Testis (tissue), 3 donors: ENCODE measurements around the gene ARF6. TPM values are rescaled to one million over a fixed set of nuclear protein-coding genes. Genes with fewer than 3 reads are reported as not detected.
A peak's percentile ranks its signal among the peaks of the same experiment; 100 is the strongest.

Source experiments
- DNase-seq: peaks from one replicate; pipeline ENCODE4 v3.0.0-alpha.2; 2019
- H3K27ac ChIP-seq, 2 donors: fragments of 200-600 bp; sonication (generic); one replicate each; pipeline ENCODE4 v1.5.1; 2019
- H3K27me3 ChIP-seq: fragments of 200-600 bp; sonication (generic); one replicate; pipeline ENCODE4 v1.5.1; 2019
- H3K36me3 ChIP-seq: fragments of 200-600 bp; sonication (generic); one replicate; pipeline ENCODE4 v1.5.1; 2017; ENCODE audit warnings: low read depth; ENCODE audit errors: missing control alignments
- H3K4me1 ChIP-seq: fragments of 200-600 bp; sonication (generic); one replicate; pipeline ENCODE4 v1.5.1; 2019
- H3K4me3 ChIP-seq, 2 donors: fragments of 200-600 bp; sonication (generic); one replicate each; pipeline ENCODE4 v1.5.1; 2017 to 2019
- H3K9me3 ChIP-seq: fragments of 200-600 bp; sonication (generic); one replicate; pipeline ENCODE4 v1.5.1; 2017
- POLR2A ChIP-seq: fragments of 450-650 bp; IDR thresholded peaks from one replicate; pipeline ENCODE4 v1.6.1; 2017; ENCODE audit warnings: antibody characterized with exemption, mild to moderate bottlenecking, moderate library complexity
- WGBS, 2 donors: methylation state at CpG; one replicate each; pipeline ENCODE4 v1.1.5; 2018; 5-methylcytosine and 5-hydroxymethylcytosine counted together
- intact Hi-C: fragments of 100-400 bp; cut with DNase I; formaldehyde crosslinking; loops from one replicate; pipeline ENCODE4 v1.15.1; 2023; ENCODE audit warnings: low total_unique reads
- polyA plus RNA-seq: library from polyadenylated mRNA; stranded (reverse); fragments of 350-450 nt; fragmentation: Illumina TruSeq; extraction: RNeasy Lipid Tissue Mini Kit (QIAGEN cat#74804); gene quantifications from one replicate; pipeline ENCODE4 v1.2.3, GENCODE V29; 2014; ENCODE audit warnings: low read depth, low replicate concordance; ENCODE audit not compliant: insufficient read depth
- total RNA-seq, 2 donors: library from RNA; depleted of rRNA; stranded (reverse); fragments of >200 nt; gene quantifications; one replicate each; pipeline ENCODE4 v1.2.3, GENCODE V29; 2016
- TF ChIP-seq, protein P1 (sequence below), 3 experiments: fragments of 450-650 bp in 2 of 3; fragments of 200-600 bp in 1 of 3; sonication (generic) in 1 of 3; IDR thresholded peaks; one replicate each; pipeline ENCODE4 v1.5.1; 2016 to 2019; ENCODE audit warnings: antibody characterized with exemption in 3 of 3, mild to moderate bottlenecking in 2 of 3, moderate library complexity in 1 of 3

ARF6 gene
- total and polyA plus RNA-seq, 3 donors from 2014 or later: 41.3 to 51.8 (median 45.2) TPM

- Histone ChIP-seq H3K36me3 (no peaks in the 10 kb centered on the region), H3K27me3 (no peaks in the 10 kb centered on the region), H3K4me3 (peak overlapping the region; percentile 80 to 93), H3K27ac (peak overlapping the region; percentile 87 to 91), H3K9me3 (no peaks in the 10 kb centered on the region), H3K4me1 (peaks cover 3% of the 10 kb centered on the region)
- 1 to 2% methylated on average over 13 to 14 of the region's 14 CpGs for WGBS, 2 donors
- TF ChIP-seq POLR2A: no peak
- TF ChIP-seq, protein P1, sequence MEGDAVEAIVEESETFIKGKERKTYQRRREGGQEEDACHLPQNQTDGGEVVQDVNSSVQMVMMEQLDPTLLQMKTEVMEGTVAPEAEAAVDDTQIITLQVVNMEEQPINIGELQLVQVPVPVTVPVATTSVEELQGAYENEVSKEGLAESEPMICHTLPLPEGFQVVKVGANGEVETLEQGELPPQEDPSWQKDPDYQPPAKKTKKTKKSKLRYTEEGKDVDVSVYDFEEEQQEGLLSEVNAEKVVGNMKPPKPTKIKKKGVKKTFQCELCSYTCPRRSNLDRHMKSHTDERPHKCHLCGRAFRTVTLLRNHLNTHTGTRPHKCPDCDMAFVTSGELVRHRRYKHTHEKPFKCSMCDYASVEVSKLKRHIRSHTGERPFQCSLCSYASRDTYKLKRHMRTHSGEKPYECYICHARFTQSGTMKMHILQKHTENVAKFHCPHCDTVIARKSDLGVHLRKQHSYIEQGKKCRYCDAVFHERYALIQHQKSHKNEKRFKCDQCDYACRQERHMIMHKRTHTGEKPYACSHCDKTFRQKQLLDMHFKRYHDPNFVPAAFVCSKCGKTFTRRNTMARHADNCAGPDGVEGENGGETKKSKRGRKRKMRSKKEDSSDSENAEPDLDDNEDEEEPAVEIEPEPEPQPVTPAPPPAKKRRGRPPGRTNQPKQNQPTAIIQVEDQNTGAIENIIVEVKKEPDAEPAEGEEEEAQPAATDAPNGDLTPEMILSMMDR (IDR thresholded peaks at IDR 0.05): no peak
- DNase-seq: no peak
- intact Hi-C loops: no loop called here
These were observed 39.8 kb upstream of the ARF6 start for GRCh38 chr14:49853158-49853477.

DNA sequence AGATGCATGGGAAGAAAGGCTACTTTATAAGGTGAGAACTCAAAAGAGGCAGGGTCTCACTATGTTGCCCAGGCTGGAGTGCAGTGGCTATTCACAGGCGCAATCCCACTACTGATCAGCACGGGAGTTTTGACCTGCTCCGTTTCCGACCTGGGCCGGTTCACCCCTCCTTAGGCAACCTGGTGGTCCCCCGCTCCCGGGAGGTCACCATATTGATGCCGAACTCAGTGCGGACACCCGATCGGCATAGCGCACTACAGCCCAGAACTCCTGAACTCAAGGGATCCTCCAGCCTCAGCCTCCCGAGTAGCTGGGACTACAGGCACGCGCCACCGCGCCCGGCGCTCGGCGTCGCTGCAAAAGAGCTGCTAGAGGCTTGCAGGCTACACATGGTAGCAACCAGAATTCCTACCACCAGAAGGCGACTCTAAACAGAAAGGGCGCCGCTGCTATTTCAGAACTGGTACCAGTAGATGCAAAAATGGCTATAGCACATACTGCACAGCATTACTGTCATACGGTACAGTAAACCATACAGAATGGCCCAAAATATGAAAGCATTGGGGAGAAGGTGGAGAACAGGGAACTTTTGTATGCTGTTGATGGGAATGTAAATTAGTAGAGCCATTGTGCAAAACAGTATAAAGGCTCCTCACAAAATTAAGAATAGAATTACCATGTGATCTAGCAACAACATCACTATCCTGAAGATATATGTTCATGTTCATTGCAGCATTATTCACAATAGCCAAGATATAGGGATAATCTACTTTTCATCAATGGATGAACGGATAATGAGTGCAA, 39.1 kb upstream of the ARF6 start:
- Histone ChIP-seq H3K27ac (no peak overlapping the region), H3K27me3 (no peaks in the 10 kb centered on the region), H3K36me3 (no peaks in the 10 kb centered on the region), H3K4me3 (peak overlapping the region; percentile 80 to 93), H3K9me3 (no peaks in the 10 kb centered on the region), H3K4me1 (peaks cover 3% of the 10 kb centered on the region)
- intact Hi-C loops: no loop called here
- peak; percentile 87 for DNase-seq
- 12 to 22% methylated on average over 7 to 26 of the region's 27 CpGs for WGBS, 2 donors
- TF ChIP-seq, protein P1 (IDR thresholded peaks at IDR 0.05): peak; percentile 58 to 72 (median 61)
- TF ChIP-seq POLR2A: no peak

DNA sequence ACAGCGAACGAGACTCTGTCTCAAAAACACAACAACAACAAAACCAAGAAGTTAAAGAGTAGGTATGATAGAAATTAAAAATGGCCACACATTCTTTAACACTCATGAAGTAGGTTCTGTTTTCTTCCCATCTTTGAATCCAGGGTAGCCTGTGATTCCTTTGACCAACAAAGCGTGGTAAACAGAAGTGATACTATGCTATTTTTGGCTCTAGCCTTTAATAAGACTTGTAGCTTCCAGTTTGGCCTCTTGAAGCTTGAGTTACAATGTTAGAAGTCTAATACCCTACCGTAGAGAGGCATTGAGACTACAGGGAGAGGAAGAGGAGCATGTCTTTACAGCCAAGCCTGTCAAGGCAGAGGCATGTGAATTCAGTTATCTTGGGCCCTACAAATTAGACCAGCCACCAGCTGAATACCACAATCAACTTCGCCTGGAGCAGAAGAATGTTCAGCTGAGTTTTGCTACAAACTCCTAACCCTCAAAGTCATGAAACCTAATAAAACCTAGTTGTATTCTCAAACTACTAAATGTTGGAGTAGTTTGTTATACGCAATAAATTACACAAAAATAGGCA, 35.4 kb upstream of the ARF6 start:
- Histone ChIP-seq H3K27me3 (no peaks in the 10 kb centered on the region), H3K36me3 (no peaks in the 10 kb centered on the region), H3K4me1 (no peaks in the 10 kb centered on the region), H3K27ac (no peak overlapping the region), H3K4me3 (no peak overlapping the region), H3K9me3 (no peaks in the 10 kb centered on the region)
- intact Hi-C loops: no loop called here
- 84 to 87% methylated on average over 6 of the region's 6 CpGs for WGBS, 2 donors
- TF ChIP-seq POLR2A: no peak
- TF ChIP-seq, protein P1 (IDR thresholded peaks at IDR 0.05): no peak
- no peak for DNase-seq

GRCh38 chr14:49858383-49858782, 34.5 kb upstream of the ARF6 start:
- no peaks in the 10 kb centered on the region for H3K4me1 ChIP-seq
- 93 to 94% methylated on average over 3 of the region's 3 CpGs for WGBS, 2 donors
- TF ChIP-seq, protein P1 (IDR thresholded peaks at IDR 0.05): no peak
- TF ChIP-seq POLR2A: no peak
- DNase-seq: no peak
- H3K27me3 ChIP-seq: no peaks in the 10 kb centered on the region
- no peaks in the 10 kb centered on the region for H3K36me3 ChIP-seq
- intact Hi-C loops: no loop called here
- no peaks in the 10 kb centered on the region for H3K9me3 ChIP-seq
- no peak overlapping the region for H3K4me3 ChIP-seq
- H3K27ac ChIP-seq: no peak overlapping the region
